ENCODE measurements around the gene CREM.

CREM gene

GRCh38 chr10:35130663-35131062 lies 4.0 kb downstream of the CREM start:
- TF ChIP-seq POLR2A (IDR thresholded peaks at IDR 0.05; ENCODE audit: extremely low read depth, insufficient read length) (no peak), MAX (IDR thresholded peaks at IDR 0.05; ENCODE audit: low read depth, low read length) (no peak), CTCF (IDR thresholded peaks at IDR 0.05; ENCODE audit: low read depth, low read length) (no peak), MYC (IDR thresholded peaks at IDR 0.05; ENCODE audit: low read depth, low read length) (no peak)
- no peak overlapping the region for H3K4me3 ChIP-seq (ENCODE audit: low read depth, low read length)
- no peak for DNase-seq (ENCODE audit: low read depth)

DNA sequence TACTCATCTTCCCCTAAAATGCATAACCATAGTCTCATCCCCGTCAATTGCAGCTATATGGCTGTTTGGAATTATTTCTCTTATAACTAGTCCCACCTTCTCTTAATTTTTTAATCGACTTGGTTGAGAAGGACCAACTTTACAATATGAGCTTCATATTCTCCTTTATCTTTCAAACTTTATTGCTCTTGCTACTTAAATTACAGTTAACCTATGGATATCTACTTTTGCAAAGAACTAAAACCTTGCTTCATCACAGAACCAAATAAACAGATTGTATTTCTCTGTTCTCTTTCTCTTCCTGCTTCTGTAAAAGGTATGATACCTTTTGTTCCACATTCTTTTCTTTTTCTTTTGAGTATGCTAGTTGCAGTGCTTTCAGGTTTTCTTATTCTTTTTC lies 6.1 kb downstream of the CREM start:
- TF ChIP-seq MYC (IDR thresholded peaks at IDR 0.05; ENCODE audit: low read depth, low read length): no peak
- no peak for TF ChIP-seq MAX (IDR thresholded peaks at IDR 0.05; ENCODE audit: low read depth, low read length)
- no peak for TF ChIP-seq POLR2A (IDR thresholded peaks at IDR 0.05; ENCODE audit: extremely low read depth, insufficient read length)
- TF ChIP-seq CTCF (IDR thresholded peaks at IDR 0.05; ENCODE audit: low read depth, low read length): no peak
- H3K4me3 ChIP-seq (ENCODE audit: low read depth, low read length): no peak overlapping the region
- DNase-seq (ENCODE audit: low read depth): no peak

GRCh38 chr10:35133586-35133985 lies 6.9 kb downstream of the CREM start:
- DNase-seq (ENCODE audit: low read depth): no peak
- H3K4me3 ChIP-seq (ENCODE audit: low read depth, low read length): no peak overlapping the region
- TF ChIP-seq MYC (IDR thresholded peaks at IDR 0.05; ENCODE audit: low read depth, low read length) (no peak), CTCF (IDR thresholded peaks at IDR 0.05; ENCODE audit: low read depth, low read length) (no peak), POLR2A (IDR thresholded peaks at IDR 0.05; ENCODE audit: extremely low read depth, insufficient read length) (no peak), MAX (IDR thresholded peaks at IDR 0.05; ENCODE audit: low read depth, low read length) (no peak)

- no peak for DNase-seq (ENCODE audit: low read depth)
- no peak overlapping the region for H3K4me3 ChIP-seq (ENCODE audit: low read depth, low read length)
- TF ChIP-seq MYC (IDR thresholded peaks at IDR 0.05; ENCODE audit: low read depth, low read length) (no peak), MAX (IDR thresholded peaks at IDR 0.05; ENCODE audit: low read depth, low read length) (no peak), POLR2A (IDR thresholded peaks at IDR 0.05; ENCODE audit: extremely low read depth, insufficient read length) (no peak), CTCF (IDR thresholded peaks at IDR 0.05; ENCODE audit: low read depth, low read length) (no peak)
Observed at GRCh38 chr10:35135861-35136260, 9.2 kb downstream of the CREM start.

DNA sequence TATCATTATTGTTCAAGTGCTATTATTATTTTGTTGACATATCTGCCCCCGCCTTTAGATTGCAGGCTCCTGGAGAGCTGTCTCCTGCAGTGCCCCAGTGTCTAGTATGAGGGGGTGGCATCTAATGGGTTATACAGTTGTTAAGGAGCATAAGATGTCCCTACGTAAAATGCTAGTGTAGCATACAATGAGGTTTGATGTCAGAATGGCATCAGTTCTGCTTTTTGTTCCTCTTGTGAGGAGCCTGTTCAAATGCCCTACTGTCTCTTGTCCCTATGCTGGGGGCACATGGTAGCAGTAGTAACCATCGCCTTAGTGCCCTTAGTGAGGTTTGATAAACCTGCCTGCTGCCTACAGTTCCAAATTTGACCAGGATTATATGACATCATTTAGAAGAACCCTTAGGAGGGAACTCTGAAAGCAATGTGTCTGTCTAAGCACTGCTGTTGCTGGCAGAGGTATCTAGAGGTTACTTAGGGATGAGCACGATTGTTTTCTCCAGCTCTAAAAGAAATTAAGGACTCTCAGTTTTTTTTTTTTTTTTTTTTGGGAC lies 9.7 kb downstream of the CREM start:
- H3K4me3 ChIP-seq (ENCODE audit: low read depth, low read length): no peak overlapping the region
- TF ChIP-seq POLR2A (IDR thresholded peaks at IDR 0.05; ENCODE audit: extremely low read depth, insufficient read length) (no peak), MYC (IDR thresholded peaks at IDR 0.05; ENCODE audit: low read depth, low read length) (no peak), MAX (IDR thresholded peaks at IDR 0.05; ENCODE audit: low read depth, low read length) (no peak)
- DNase-seq (ENCODE audit: low read depth): peak; percentile 19

- no peak overlapping the region for H3K4me3 ChIP-seq (ENCODE audit: low read depth, low read length)
- peak; percentile 51 for DNase-seq (ENCODE audit: low read depth)
- TF ChIP-seq MYC (IDR thresholded peaks at IDR 0.05; ENCODE audit: low read depth, low read length): no peak
- no peak for TF ChIP-seq CTCF (IDR thresholded peaks at IDR 0.05; ENCODE audit: low read depth, low read length)
Observed at GRCh38 chr10:35140126-35140525, 13.5 kb downstream of the CREM start.

Data from NB4 (cell line).